Loucy (cell line): ENCODE measurements around the gene FAT2.

Source experiments
- EZH2phosphoT487 ChIP-seq: fragments of 200-600 bp; IDR thresholded peaks from 2 replicates; pipeline ENCODE4 v1.6.1; 2018; ENCODE audit warnings: antibody characterized with exemption, mild to moderate bottlenecking, moderate library complexity, borderline replicate concordance
- TF ChIP-seq, protein P1 (sequence below): fragments of 200-600 bp; sonication (generic); conservative IDR thresholded peaks from 2 replicates; pipeline ENCODE4 v1.5.1; 2014; ENCODE audit warnings: mild to moderate bottlenecking, antibody characterized with exemption, low read length

DNA sequence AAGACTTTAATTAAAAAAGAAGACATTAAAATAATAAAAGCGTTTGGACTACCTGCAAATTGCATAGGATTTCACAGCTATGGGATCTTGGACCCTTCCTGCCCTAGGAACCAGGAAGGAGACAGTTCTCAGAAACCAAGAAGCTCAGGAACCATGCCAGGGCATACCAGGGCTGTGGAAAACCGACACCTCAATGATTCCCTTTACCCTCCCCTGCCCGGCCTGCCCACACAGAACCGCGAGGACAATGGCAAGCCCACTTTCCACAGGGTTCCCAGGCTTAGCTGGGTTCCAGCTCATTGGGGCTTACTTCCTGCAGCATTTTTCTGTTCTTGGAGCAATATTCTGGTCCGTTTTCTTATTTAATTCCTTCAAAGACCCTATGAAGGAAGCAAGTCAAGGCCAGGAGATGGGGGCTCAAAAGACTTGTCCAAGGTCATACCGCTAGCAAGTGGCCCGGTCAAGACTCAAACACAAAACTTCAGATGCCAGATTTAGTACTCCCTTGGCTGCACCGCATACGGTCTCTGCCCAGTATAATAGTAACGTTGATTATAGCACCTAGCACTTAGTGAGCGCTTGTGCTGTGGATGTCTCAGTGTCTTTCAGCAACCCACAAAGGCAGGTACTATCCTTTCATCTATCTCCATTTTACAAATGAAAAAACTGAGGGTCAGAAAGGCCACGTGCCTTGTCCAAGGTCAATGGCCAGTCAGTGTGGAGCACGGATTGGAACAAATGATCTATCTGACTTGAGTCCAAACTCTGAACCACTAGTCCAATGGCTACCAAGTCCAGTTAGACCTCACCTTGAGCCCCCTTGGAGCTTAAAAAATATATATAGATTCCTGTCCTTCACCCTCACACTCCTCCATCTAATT, 6.8 kb downstream of the FAT2 start:
- TF ChIP-seq, protein P1, sequence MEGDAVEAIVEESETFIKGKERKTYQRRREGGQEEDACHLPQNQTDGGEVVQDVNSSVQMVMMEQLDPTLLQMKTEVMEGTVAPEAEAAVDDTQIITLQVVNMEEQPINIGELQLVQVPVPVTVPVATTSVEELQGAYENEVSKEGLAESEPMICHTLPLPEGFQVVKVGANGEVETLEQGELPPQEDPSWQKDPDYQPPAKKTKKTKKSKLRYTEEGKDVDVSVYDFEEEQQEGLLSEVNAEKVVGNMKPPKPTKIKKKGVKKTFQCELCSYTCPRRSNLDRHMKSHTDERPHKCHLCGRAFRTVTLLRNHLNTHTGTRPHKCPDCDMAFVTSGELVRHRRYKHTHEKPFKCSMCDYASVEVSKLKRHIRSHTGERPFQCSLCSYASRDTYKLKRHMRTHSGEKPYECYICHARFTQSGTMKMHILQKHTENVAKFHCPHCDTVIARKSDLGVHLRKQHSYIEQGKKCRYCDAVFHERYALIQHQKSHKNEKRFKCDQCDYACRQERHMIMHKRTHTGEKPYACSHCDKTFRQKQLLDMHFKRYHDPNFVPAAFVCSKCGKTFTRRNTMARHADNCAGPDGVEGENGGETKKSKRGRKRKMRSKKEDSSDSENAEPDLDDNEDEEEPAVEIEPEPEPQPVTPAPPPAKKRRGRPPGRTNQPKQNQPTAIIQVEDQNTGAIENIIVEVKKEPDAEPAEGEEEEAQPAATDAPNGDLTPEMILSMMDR = no peak
- no peak for TF ChIP-seq EZH2phosphoT487
